ENCODE measurements around the gene GABBR1. TPM values are rescaled to one million over a fixed set of nuclear protein-coding genes. Genes with fewer than 3 reads are reported as not detected.
"Not testable (repeated sequence)": the region's sequence is repeated elsewhere in the genome, so short reads cannot be mapped to it uniquely, and the experiment has no call there.

GABBR1 gene
- total and polyA plus RNA-seq, 4 donors: 13.6 to 126 (median 97.3) TPM

GRCh38 chr6:29674008-29674407, 41.0 kb upstream of the GABBR1 start:
- no peak for ATAC-seq (ENCODE audit: low FRiP score)
- no peaks in the 10 kb centered on the region for H3K9me3 ChIP-seq (ENCODE audit: control insufficient read depth, low read length)
- no peak for DNase-seq
- 85 to 90% methylated on average over 5 of the region's 5 CpGs for WGBS, 2 donors
- no peak overlapping the region for H3K4me3 ChIP-seq (ENCODE audit: low read length in 2 of 2)
- H3K27ac ChIP-seq (ENCODE audit: low read depth in 1 of 2, low read length in 2 of 2): no peak overlapping the region
- H3K36me3 ChIP-seq (ENCODE audit: control insufficient read depth in 1 of 2, insufficient read depth in 2 of 2, low read length in 1 of 2): no peaks in the 10 kb centered on the region
- H3K27me3 ChIP-seq (ENCODE audit: control insufficient read depth in 1 of 2, insufficient read depth in 2 of 2, low read length in 1 of 2): peaks cover 0 to 2% of the 10 kb centered on the region in 2 donors
- intact Hi-C loops (cut with DNase I): no loop called here
- no peaks in the 10 kb centered on the region for H3K4me1 ChIP-seq (ENCODE audit: control insufficient read depth in 1 of 2, insufficient read depth in 2 of 2, low read length in 2 of 2)

GRCh38 chr6:29673161-29673560, 40.2 kb upstream of the GABBR1 start:
- Histone ChIP-seq H3K27ac (ENCODE audit: low read depth in 1 of 2, low read length in 2 of 2) (no peak overlapping the region), H3K27me3 (ENCODE audit: control insufficient read depth in 1 of 2, insufficient read depth in 2 of 2, low read length in 1 of 2) (peaks cover 0 to 2% of the 10 kb centered on the region in 2 donors), H3K9me3 (ENCODE audit: control insufficient read depth, low read length) (no peaks in the 10 kb centered on the region), H3K36me3 (ENCODE audit: control insufficient read depth in 1 of 2, insufficient read depth in 2 of 2, low read length in 1 of 2) (no peaks in the 10 kb centered on the region), H3K4me3 (ENCODE audit: low read length in 2 of 2) (no peak overlapping the region), H3K4me1 (ENCODE audit: control insufficient read depth in 1 of 2, insufficient read depth in 2 of 2, low read length in 2 of 2) (no peaks in the 10 kb centered on the region)
- 92 to 95% methylated on average over 12 of the region's 12 CpGs for WGBS, 2 donors
- intact Hi-C loops (cut with DNase I): no loop called here
- DNase-seq (no peak), ATAC-seq (ENCODE audit: low FRiP score) (no peak)

GRCh38 chr6:29672116-29672515, 39.1 kb upstream of the GABBR1 start:
- H3K27me3 ChIP-seq (ENCODE audit: control insufficient read depth in 1 of 2, insufficient read depth in 2 of 2, low read length in 1 of 2); H3K9me3 ChIP-seq (ENCODE audit: control insufficient read depth, low read length); H3K4me1 ChIP-seq (ENCODE audit: control insufficient read depth in 1 of 2, insufficient read depth in 2 of 2, low read length in 2 of 2); H3K27ac ChIP-seq (ENCODE audit: low read depth in 1 of 2, low read length in 2 of 2); ATAC-seq (ENCODE audit: low FRiP score); H3K36me3 ChIP-seq (ENCODE audit: control insufficient read depth in 1 of 2, insufficient read depth in 2 of 2, low read length in 1 of 2); intact Hi-C loops (cut with DNase I); DNase-seq; H3K4me3 ChIP-seq (ENCODE audit: low read length in 2 of 2): not testable (repeated sequence)
- WGBS, 2 donors: 93 to 96% methylated on average over 5 of the region's 5 CpGs

- Histone ChIP-seq H3K9me3 (ENCODE audit: control insufficient read depth, low read length) (no peaks in the 10 kb centered on the region), H3K27me3 (ENCODE audit: control insufficient read depth in 1 of 2, insufficient read depth in 2 of 2, low read length in 1 of 2) (peaks cover 0 to 2% of the 10 kb centered on the region in 2 donors), H3K4me3 (ENCODE audit: low read length in 2 of 2) (no peak overlapping the region), H3K4me1 (ENCODE audit: control insufficient read depth in 1 of 2, insufficient read depth in 2 of 2, low read length in 2 of 2) (no peaks in the 10 kb centered on the region), H3K27ac (ENCODE audit: low read depth in 1 of 2, low read length in 2 of 2) (no peak overlapping the region), H3K36me3 (ENCODE audit: control insufficient read depth in 1 of 2, insufficient read depth in 2 of 2, low read length in 1 of 2) (no peaks in the 10 kb centered on the region)
- WGBS, 2 donors: 4 to 6% methylated on average over 1 of the region's 1 CpG
- intact Hi-C loops (cut with DNase I): no loop called here
- no peak for ATAC-seq (ENCODE audit: low FRiP score)
- no peak for DNase-seq
Observed at GRCh38 chr6:29671026-29671425, 38.0 kb upstream of the GABBR1 start.

GRCh38 chr6:29667158-29667557, 34.2 kb upstream of the GABBR1 start:
- Histone ChIP-seq H3K27ac (ENCODE audit: low read depth in 1 of 2, low read length in 2 of 2) (no peak overlapping the region), H3K27me3 (ENCODE audit: control insufficient read depth in 1 of 2, insufficient read depth in 2 of 2, low read length in 1 of 2) (peaks cover 0 to 2% of the 10 kb centered on the region in 2 donors), H3K36me3 (ENCODE audit: control insufficient read depth in 1 of 2, insufficient read depth in 2 of 2, low read length in 1 of 2) (no peaks in the 10 kb centered on the region), H3K9me3 (ENCODE audit: control insufficient read depth, low read length) (no peaks in the 10 kb centered on the region), H3K4me1 (ENCODE audit: control insufficient read depth in 1 of 2, insufficient read depth in 2 of 2, low read length in 2 of 2) (no peaks in the 10 kb centered on the region), H3K4me3 (ENCODE audit: low read length in 2 of 2) (no peak overlapping the region)
- intact Hi-C loops (cut with DNase I): no loop called here
- WGBS, 2 donors: 51 to 57% methylated on average over 5 of the region's 5 CpGs
- DNase-seq (no peak), ATAC-seq (ENCODE audit: low FRiP score) (no peak)

GRCh38 chr6:29666826-29667130, 33.8 kb upstream of the GABBR1 start:
- Histone ChIP-seq H3K4me1 (ENCODE audit: control insufficient read depth in 1 of 2, insufficient read depth in 2 of 2, low read length in 2 of 2) (no peaks in the 10 kb centered on the region), H3K9me3 (ENCODE audit: control insufficient read depth, low read length) (no peaks in the 10 kb centered on the region), H3K36me3 (ENCODE audit: control insufficient read depth in 1 of 2, insufficient read depth in 2 of 2, low read length in 1 of 2) (no peaks in the 10 kb centered on the region), H3K4me3 (ENCODE audit: low read length in 2 of 2) (no peak overlapping the region), H3K27ac (ENCODE audit: low read depth in 1 of 2, low read length in 2 of 2) (no peak overlapping the region), H3K27me3 (ENCODE audit: control insufficient read depth in 1 of 2, insufficient read depth in 2 of 2, low read length in 1 of 2) (peaks cover 0 to 2% of the 10 kb centered on the region in 2 donors)
- 93 to 100% methylated on average over 1 of the region's 1 CpG for WGBS, 2 donors
- DNase-seq: no peak
- intact Hi-C loops (cut with DNase I): no loop called here
- ATAC-seq (ENCODE audit: low FRiP score): no peak

GRCh38 chr6:29665942-29666825, 33.2 kb upstream of the GABBR1 start:
- no peak overlapping the region for H3K27ac ChIP-seq (ENCODE audit: low read depth in 1 of 2, low read length in 2 of 2)
- no peaks in the 10 kb centered on the region for H3K4me1 ChIP-seq (ENCODE audit: control insufficient read depth in 1 of 2, insufficient read depth in 2 of 2, low read length in 2 of 2)
- H3K27me3 ChIP-seq (ENCODE audit: control insufficient read depth in 1 of 2, insufficient read depth in 2 of 2, low read length in 1 of 2): peaks cover 0 to 2% of the 10 kb centered on the region in 2 donors
- H3K36me3 ChIP-seq (ENCODE audit: control insufficient read depth in 1 of 2, insufficient read depth in 2 of 2, low read length in 1 of 2): no peaks in the 10 kb centered on the region
- intact Hi-C loops (cut with DNase I): no loop called here
- WGBS, 2 donors: 84 to 87% methylated on average over 8 of the region's 8 CpGs
- DNase-seq (no peak), ATAC-seq (ENCODE audit: low FRiP score) (no peak)
- H3K4me3 ChIP-seq (ENCODE audit: low read length in 2 of 2): no peak overlapping the region
- no peaks in the 10 kb centered on the region for H3K9me3 ChIP-seq (ENCODE audit: control insufficient read depth, low read length)

- no peaks in the 10 kb centered on the region for H3K36me3 ChIP-seq (ENCODE audit: control insufficient read depth in 1 of 2, insufficient read depth in 2 of 2, low read length in 1 of 2)
- DNase-seq (no peak), ATAC-seq (ENCODE audit: low FRiP score) (no peak)
- WGBS, 2 donors: 77 to 79% methylated on average over 5 of the region's 5 CpGs
- no peaks in the 10 kb centered on the region for H3K27me3 ChIP-seq (ENCODE audit: control insufficient read depth in 1 of 2, insufficient read depth in 2 of 2, low read length in 1 of 2)
- no peaks in the 10 kb centered on the region for H3K9me3 ChIP-seq (ENCODE audit: control insufficient read depth, low read length)
- H3K4me3 ChIP-seq (ENCODE audit: low read length in 2 of 2): no peak overlapping the region
- intact Hi-C loops (cut with DNase I): loop anchor here in 1 of 2 donors (5.0 kb wide), 1 partner anchor 1959 kb away; the partner anchor contains the start of gene PRRC2A
- no peaks in the 10 kb centered on the region for H3K4me1 ChIP-seq (ENCODE audit: control insufficient read depth in 1 of 2, insufficient read depth in 2 of 2, low read length in 2 of 2)
- no peak overlapping the region for H3K27ac ChIP-seq (ENCODE audit: low read depth in 1 of 2, low read length in 2 of 2)
Observed at GRCh38 chr6:29663300-29664042, 30.5 kb upstream of the GABBR1 start.

Data from aorta (tissue), 5 donors.